ENCODE data around the gene ADAMTS3. TPM values are rescaled to one million over a fixed set of nuclear protein-coding genes. Genes with fewer than 3 reads are reported as not detected.

ADAMTS3 gene
- polyA plus RNA-seq, 2 of the 4 experiments (the other 2 are of a cell fraction) = 0.03 TPM; not detected in 1

GRCh38 chr4:72606751-72607150 is 37.7 kb upstream of the ADAMTS3 start:
- no peak overlapping the region for H3K4me2 ChIP-seq
- H3K27ac ChIP-seq = no peak overlapping the region
- POLR2A ChIA-PET = no interaction called here
- H3K4me1 ChIP-seq = no peaks in the 10 kb centered on the region
- CTCF ChIA-PET = no interaction called here
- H3K9me3 ChIP-seq = no peaks in the 10 kb centered on the region
- FAIRE-seq (no peak), DNase-seq (ENCODE audit: low read depth in 1 of 2, low spot score in 1 of 2) (no peak), ATAC-seq (no peak)
- no peak overlapping the region for H3K4me3 ChIP-seq
- 15% methylated on average over 2 of the region's 2 CpGs for WGBS (ENCODE audit: missing lambda C conversion rate)
- TF ChIP-seq RFX5 (IDR thresholded peaks at IDR 0.05) (no peak), ZFP36 (IDR thresholded peaks at IDR 0.05; ENCODE audit: borderline replicate concordance, partially characterized antibody) (peak; percentile 38)

- Histone ChIP-seq H3K27ac (no peak overlapping the region), H3K9me3 (no peaks in the 10 kb centered on the region), H3K4me2 (no peak overlapping the region), H3K4me3 (no peak overlapping the region), H3K4me1 (no peaks in the 10 kb centered on the region)
- WGBS (ENCODE audit: missing lambda C conversion rate) = 5% methylated on average over 2 of the region's 2 CpGs
- CTCF ChIA-PET = interaction anchor here (0.8 kb wide), 1 partner anchor 1049 kb away, joined by 3 read pairs; no protein-coding TSS in a partner anchor
- POLR2A ChIA-PET = no interaction called here
- DNase-seq (ENCODE audit: low read depth in 1 of 2, low spot score in 1 of 2) (no peak), FAIRE-seq (no peak), ATAC-seq (no peak)
- no peak for TF ChIP-seq CHD2 (IDR thresholded peaks at IDR 0.05; ENCODE audit: low read length, partially characterized antibody)
- TF ChIP-seq CBX2 (IDR thresholded peaks at IDR 0.05; ENCODE audit: borderline replicate concordance, low read depth) = no peak
- no peak for TF ChIP-seq GATA3 (IDR thresholded peaks at IDR 0.05; ENCODE audit: borderline replicate concordance)
- TF ChIP-seq SMC3 (IDR thresholded peaks at IDR 0.05) = no peak
- no peak for TF ChIP-seq CBX8 (IDR thresholded peaks at IDR 0.05)
- no peak for TF ChIP-seq ZC3H11A (IDR thresholded peaks at IDR 0.05)
- TF ChIP-seq MYC (IDR thresholded peaks at IDR 0.05; ENCODE audit: borderline replicate concordance, low read length) = no peak
- no peak for TF ChIP-seq JUN (IDR thresholded peaks at IDR 0.05)
- TF ChIP-seq MAFK (IDR thresholded peaks at IDR 0.05; ENCODE audit: partially characterized antibody) = no peak
- TF ChIP-seq FOSL2 (IDR thresholded peaks at IDR 0.05) = no peak
- no peak for TF ChIP-seq FOSL2 (CRISPR knock-in tag; IDR thresholded peaks at IDR 0.05)
- no peak for TF ChIP-seq ZFP36 (IDR thresholded peaks at IDR 0.05; ENCODE audit: borderline replicate concordance, partially characterized antibody)
- no peak for TF ChIP-seq POLR2AphosphoS2 (conservative IDR thresholded peaks at IDR 0.05; ENCODE audit: low read length)
- TF ChIP-seq POLR2A (IDR thresholded peaks at IDR 0.05; ENCODE audit: low read length) = no peak
- TF ChIP-seq TP53 (CRISPR knock-in tag; IDR thresholded peaks at IDR 0.05) = no peak
- no peak for TF ChIP-seq ZNF302 (CRISPR knock-in tag; IDR thresholded peaks at IDR 0.05)
- no peak for TF ChIP-seq HEYL (CRISPR knock-in tag; IDR thresholded peaks at IDR 0.05)
- TF ChIP-seq MAZ (IDR thresholded peaks at IDR 0.05; ENCODE audit: borderline replicate concordance, low read depth, low read length) = no peak
- TF ChIP-seq MAX (IDR thresholded peaks at IDR 0.05) = no peak
- no peak for TF ChIP-seq USF2 (IDR thresholded peaks at IDR 0.05)
Observed at GRCh38 chr4:72604324-72604723, 35.3 kb upstream of the ADAMTS3 start.

- H3K4me1 ChIP-seq = no peaks in the 10 kb centered on the region
- TF ChIP-seq KDM5A (IDR thresholded peaks at IDR 0.05) (no peak), POLR2A (IDR thresholded peaks at IDR 0.05; ENCODE audit: low read length) (no peak), CHD2 (IDR thresholded peaks at IDR 0.05; ENCODE audit: low read length, partially characterized antibody) (no peak), BHLHE40 (IDR thresholded peaks at IDR 0.05; ENCODE audit: low read depth, low read length) (no peak), KDM1A (IDR thresholded peaks at IDR 0.05; ENCODE audit: low read depth) (no peak), USF2 (IDR thresholded peaks at IDR 0.05) (no peak), RCOR1 (IDR thresholded peaks at IDR 0.05; ENCODE audit: low read depth, low read length) (no peak), ZC3H11A (IDR thresholded peaks at IDR 0.05) (no peak), ZFP36 (IDR thresholded peaks at IDR 0.05; ENCODE audit: borderline replicate concordance, partially characterized antibody) (no peak), SMC3 (IDR thresholded peaks at IDR 0.05) (no peak), MAFK (IDR thresholded peaks at IDR 0.05; ENCODE audit: partially characterized antibody) (no peak)
- ATAC-seq (no peak), DNase-seq (ENCODE audit: low read depth in 1 of 2, low spot score in 1 of 2) (no peak), FAIRE-seq (no peak)
- CTCF ChIA-PET = no interaction called here
- H3K27ac ChIP-seq = no peak overlapping the region
- no peak overlapping the region for H3K4me2 ChIP-seq
- 23% methylated on average over 3 of the region's 3 CpGs for WGBS (ENCODE audit: missing lambda C conversion rate)
- H3K4me3 ChIP-seq = no peak overlapping the region
- no peaks in the 10 kb centered on the region for H3K9me3 ChIP-seq
- POLR2A ChIA-PET = no interaction called here
Observed at GRCh38 chr4:72602396-72603376, 33.7 kb upstream of the ADAMTS3 start.
